Activated CD4-positive, alpha-beta T cell treated with anti-CD3 and anti-CD28 coated beads for 24 hours (primary cell): ENCODE data around the gene TRIM37.
"Not testable (repeated sequence)": the region's sequence is repeated elsewhere in the genome, so short reads cannot be mapped to it uniquely, and the experiment has no call there.

Source experiments
- DNase-seq, 2 donors: peaks; one replicate each; pipeline ENCODE4 v3.0.0-alpha.2; 2020; ENCODE audit warnings: low read depth in 2 of 2

The TRIM37 gene, protein sequence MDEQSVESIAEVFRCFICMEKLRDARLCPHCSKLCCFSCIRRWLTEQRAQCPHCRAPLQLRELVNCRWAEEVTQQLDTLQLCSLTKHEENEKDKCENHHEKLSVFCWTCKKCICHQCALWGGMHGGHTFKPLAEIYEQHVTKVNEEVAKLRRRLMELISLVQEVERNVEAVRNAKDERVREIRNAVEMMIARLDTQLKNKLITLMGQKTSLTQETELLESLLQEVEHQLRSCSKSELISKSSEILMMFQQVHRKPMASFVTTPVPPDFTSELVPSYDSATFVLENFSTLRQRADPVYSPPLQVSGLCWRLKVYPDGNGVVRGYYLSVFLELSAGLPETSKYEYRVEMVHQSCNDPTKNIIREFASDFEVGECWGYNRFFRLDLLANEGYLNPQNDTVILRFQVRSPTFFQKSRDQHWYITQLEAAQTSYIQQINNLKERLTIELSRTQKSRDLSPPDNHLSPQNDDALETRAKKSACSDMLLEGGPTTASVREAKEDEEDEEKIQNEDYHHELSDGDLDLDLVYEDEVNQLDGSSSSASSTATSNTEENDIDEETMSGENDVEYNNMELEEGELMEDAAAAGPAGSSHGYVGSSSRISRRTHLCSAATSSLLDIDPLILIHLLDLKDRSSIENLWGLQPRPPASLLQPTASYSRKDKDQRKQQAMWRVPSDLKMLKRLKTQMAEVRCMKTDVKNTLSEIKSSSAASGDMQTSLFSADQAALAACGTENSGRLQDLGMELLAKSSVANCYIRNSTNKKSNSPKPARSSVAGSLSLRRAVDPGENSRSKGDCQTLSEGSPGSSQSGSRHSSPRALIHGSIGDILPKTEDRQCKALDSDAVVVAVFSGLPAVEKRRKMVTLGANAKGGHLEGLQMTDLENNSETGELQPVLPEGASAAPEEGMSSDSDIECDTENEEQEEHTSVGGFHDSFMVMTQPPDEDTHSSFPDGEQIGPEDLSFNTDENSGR

DNA sequence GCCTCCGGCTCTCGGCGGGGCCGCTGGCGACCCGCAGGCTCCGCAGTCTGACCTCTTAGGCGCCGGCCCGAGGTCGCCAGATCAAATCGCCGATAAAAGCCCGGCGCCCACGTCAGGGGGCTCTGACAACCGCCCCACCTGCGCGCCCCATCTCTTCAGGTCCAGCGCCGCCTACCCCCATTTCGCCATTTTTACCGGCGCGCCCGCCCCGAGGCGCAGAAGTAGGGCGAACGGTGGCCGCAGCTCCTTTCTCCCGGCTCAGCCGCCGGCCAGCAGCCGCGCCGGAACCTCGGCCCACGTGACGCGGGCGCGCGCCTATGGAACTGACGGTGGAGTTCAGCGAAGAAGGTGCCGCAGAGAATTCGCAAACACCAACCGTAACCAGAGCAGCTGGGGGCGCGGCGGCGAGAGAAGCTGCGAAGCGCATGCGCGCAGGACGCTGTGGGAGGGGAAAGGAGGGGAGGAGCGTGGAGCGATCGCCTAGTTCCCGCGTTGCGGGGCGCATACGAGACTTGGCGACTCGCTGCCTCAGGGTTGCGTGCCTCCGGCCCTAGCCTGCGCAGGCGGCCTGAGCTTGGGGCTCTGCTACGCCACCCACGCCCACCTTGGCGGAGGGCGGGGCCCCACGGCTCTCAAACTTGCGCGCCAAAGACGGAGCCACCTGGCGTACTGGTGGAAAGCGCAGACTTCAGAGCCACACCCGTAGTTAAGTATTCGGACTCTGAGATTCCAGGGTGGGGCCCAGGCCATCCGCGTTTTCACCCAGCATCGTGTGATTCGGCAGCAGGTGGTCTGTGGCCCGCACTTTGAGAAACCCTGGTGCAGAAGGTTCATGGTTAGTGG lies at the start of gene TRIM37:
Gene TRIM37 (minus strand): TSS at position 418 of the 843 bp plus-strand sequence. CDS start 419 bp downstream, outside the sequence.
- peak; percentile 96 to 98 for DNase-seq

DNA sequence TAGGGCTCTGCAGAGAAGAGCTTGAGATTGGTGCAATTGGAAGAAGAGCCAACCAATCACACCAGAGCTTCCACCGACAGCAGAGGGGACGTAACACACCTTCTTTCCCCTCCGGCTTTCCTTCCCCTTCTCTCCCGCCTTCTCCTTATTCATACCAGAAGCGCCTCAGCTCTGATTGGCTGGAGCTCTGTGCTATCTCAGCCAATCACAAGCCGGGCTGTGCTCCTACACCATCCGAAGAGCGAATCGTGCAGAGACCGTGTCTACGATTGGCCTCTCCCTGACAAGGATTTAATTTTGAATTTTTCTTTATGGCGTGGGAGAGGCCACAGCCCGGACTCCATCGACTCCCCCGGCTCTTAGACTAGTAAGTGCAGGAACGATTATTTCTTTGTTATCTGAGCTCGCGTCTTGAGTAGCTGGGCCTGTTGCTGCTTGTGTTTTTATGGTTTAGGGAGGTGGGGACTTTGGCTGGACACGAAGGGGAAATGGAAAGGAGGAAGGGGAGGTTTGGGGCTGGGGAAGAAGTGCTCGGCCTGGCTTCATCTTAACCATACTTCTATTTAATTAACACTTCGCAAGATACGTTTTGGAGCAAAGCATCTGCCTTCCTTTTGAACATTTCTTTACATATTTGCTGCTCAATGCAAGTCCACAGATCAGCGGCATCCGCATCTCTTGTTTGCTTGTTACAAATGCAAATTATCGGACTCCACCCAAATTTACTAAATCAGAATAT lies 48.9 kb upstream of the TRIM37 start, which contains the start of gene PRR11:
Gene PRR11 (plus strand): TSS at position 308 of the 739 bp plus-strand sequence. CDS start 14,007 bp downstream, outside the sequence.
- peak; percentile 78 to 87 for DNase-seq

DNA sequence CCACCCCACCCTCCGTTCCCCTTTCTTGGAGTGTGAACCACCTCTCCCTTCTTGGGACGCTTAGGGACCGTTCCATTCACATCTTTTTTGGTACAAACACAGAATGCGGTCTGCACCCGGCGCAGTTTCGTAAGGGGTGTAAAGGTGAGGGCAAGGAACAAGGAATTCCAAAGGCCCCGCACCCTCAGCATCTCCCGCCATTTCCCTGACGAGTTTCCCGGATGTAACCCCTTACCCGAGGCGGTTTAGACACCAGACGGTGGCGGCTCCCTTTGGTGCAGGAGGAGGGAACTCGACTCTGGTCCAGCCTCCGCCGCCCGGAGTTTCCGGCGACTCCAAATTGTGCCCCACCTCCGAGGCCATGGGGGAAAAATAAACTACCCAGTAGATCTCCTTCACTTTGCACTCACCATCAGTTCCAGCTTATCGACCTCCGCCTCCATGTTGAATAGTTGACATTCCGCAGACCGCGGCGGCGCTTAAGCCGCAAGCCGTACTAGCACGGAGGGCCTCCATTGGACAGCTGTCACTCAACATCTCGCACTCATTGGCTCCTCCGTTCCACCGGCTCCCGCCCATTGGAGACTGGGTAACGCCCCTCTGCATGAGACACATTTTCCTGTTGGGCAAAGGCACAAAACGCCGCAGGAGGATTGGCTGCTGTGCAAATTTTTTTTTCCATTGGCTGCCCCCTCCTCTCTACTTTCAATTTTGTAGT lies 48.2 kb upstream of the TRIM37 start, which contains the start of gene SKA2:
Gene SKA2 (minus strand): TSS at position 466 of the 718 bp plus-strand sequence. CDS start 23 bp downstream, at position 443.
- peak; percentile 89 to 94 for DNase-seq

DNA sequence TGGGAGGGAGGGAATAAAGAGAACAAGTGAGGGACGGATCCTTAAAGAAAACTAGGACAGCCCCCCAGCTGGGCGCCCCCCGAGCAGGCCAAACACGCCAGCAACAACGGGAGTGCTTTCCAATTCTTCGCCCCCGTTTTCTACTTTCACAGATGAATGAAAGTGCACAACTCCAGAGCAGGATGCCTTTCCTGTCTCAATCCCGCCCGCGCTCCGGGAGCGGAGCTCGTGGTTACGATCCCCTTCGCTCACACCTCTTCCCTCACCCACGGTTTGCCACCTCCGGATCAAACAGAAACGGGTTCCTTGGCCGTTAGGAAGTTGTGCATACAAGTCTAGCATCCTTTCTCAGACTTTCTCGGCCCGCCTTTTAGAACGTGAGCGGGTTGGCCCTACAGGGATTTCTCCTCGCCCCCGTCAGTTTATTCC lies 47.6 kb upstream of the TRIM37 start:
- peak; percentile 11 to 24 for DNase-seq

DNA sequence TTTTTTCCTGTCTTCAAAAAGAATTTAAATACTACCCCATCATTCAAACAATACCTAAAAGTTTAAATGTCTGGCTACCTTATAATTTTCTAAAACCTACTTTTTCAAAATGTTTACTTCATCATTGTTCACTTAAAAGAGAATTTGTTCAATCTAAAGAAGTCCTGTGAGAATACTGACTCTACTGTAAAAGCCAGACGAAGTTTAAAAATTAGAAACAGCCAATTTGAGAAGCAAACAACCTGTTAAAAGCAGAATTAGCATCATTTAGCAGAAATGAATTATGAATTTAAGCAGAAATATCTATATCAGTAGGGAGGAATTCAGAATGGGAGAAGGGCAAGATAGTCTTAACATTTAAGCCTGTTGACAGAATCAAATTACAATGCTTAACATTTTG lies 46.2 kb upstream of the TRIM37 start:
- no peak for DNase-seq

DNA sequence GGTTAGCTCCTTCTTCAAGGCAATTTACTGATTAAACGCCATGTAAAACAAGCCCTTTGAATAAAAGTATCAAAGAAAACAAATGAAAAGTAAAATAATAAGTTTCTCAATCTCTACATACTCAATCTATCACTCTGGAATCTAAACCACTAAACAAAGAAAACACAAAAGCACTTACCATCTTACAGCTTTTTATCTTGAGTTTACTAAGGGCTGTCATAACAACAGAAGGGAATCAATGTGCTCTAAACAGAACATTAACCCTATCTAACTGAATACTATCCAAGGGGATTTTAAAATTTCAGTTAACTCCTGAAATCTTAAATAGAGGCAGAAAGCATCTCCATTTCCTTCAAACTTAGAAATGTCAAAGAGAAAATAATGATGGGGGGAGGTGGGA lies 44.9 kb upstream of the TRIM37 start:
- no peak for DNase-seq

DNA sequence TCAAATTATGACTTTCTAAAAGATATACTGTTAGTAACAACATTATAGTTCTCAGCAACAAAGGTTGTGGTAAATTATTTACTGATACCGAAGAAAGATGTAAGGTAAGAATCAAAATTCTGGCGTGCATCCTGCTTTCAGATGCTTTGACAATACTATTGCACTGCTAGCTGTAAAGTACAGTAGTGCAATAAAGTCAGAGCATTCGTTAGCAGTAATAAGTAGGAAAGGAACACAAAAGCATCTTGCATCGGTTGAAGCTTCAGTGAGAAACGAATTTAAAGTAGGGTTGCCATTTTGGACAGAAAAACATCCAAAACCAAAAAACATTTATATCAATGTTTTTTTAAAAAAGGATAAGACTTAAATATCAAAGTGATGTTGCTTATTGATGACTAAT lies 44.3 kb upstream of the TRIM37 start:
- DNase-seq, result no peak

DNA sequence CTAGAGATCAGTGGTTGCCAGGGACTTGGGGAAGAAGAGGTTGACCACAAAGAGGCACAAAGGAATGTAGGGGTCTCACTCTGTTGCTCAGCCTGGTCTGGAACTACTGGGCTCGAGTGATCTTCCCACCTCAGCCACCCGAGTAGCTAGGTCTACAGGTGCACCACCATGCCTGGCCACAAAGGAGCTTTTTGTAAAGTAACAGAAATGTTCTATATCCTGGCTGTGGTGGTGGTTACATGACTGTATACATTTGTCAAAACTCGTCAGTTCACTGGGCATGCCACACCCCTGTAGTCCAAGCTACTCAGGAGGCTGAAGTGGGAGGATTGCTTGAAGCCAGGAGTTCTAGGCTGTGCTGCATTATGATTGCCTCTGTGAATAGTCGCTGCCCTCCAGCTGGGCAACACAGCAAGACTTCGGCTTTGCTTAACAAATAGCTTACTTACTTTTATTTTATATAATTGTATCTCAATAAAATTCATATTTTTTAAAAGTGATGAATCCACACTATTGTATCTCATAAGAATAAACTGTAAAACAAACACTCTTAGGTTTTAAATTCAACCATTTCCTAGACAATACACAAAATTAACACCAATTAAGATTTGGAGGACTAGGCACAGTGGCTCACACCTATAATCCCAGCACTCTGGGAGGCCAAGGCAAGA lies 43.3 kb upstream of the TRIM37 start:
- no peak for DNase-seq

DNA sequence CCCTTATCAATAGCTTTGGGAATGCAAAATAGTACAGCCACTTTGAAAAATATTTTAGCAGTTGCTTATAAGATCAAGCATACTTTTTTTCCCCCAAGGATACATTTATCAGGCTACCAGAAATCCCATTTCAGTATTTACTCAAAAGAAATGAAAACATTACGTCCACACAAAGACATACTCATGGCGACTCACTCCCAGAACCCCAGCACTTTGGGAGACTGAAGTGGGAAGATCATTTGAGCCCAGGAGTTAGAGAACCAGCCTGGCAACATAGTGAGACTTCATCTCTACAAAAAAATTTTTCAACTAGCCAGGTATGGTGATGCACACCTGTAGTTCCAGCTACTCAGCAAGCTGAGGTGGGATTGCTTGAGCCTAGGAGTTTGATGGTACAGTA lies 42.4 kb upstream of the TRIM37 start:
- no peak for DNase-seq

DNA sequence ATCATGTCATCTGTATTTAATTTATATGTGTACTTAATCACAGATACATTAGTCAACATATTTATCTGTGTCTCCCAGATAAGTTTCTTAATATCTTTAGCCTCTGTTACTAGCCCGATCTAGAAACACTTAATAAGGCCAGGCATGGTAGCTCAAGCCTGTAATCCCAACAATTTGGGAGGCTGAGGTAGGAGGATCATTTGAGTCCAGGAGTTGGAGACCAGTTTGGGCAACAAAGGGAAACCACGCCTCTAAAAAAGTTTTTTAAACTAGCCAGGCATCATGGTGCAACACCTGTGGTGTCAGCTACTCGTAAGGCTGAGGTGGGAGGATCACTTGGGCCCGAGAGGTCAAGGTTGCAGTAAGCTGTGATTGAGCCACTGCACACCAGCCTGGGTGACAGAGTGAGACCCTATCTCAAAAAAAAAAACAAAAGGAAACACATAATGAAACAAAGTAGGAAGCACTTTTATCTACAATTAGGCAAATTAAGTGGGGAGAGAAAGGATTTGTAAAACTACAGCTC lies 39.0 kb upstream of the TRIM37 start:
- no peak for DNase-seq

DNA sequence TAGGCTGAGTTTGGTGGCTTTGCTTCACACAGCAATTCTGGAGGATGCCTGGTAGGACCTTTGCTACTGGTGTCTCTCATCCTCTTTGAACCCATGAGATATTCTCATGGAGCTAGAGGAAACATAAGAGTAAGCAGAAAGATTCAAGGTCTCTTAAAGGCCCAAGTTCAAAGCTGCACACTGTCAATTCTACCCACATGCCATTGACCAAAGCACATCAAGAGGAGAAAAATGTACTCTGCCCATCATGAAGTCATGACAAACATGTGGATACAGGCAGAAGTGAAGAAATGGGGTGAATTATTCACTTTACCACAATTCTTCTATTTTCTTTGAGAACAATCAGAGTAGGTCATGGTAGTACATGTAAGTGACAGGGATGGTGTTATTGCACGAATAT lies 35.2 kb upstream of the TRIM37 start:
- no peak for DNase-seq

DNA sequence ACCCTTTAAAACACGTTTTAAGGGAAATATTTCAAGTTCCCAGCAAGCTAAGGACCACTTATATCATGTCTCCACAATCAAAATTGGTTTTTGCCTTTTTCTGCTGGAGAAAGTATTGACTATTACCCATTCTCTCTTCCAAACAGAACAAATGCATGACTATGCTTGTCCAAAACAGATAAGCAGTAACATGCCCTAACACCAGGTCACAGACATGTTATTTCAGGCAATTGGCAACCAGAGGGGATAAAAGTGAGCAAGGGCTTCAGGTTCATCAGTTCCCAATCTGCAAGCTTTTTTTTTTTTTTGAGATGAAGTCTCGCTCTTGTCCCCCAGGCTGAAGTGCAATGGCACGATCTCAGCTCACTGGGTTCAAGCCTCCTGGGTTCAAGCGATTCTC lies 33.3 kb upstream of the TRIM37 start:
- DNase-seq, result no peak

DNA sequence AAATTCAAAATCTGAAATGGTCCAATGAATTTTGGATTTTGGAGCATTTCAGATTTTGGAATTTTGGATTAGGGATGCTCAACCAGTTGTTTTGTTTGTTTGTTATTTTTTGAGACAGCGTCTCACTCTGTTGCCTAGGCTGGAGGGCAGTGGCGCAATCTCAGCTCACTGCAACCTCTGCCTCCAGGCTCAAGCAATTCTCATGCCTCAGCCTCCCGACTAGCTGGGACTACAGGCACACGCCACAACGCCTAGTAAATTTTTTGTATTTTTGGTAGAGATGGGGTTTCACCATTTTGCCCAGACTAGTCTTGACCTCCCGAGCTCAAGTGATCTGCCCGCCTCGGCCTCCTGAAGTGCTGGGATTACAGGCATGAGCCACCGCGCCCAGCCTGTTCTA lies 31.7 kb upstream of the TRIM37 start:
- not testable (repeated sequence) for DNase-seq

DNA sequence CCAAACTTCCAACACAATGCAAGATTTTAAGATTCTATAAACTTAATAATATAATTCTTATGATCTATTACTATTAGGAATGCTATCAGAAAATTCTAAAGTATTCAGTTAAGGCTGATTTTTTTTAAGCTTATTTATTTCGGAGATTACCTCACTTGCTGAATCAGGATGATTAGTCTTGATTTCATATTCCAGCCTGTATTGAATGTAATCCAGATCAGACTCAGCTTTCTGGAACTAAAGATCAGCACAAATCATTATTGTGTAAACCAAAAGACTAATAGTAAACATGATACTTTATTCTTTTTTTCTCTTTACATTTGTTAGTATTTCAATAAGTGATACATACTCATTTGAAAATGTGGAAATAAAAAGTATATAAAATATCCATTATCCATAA lies 24.5 kb upstream of the TRIM37 start:
- DNase-seq, result no peak

DNA sequence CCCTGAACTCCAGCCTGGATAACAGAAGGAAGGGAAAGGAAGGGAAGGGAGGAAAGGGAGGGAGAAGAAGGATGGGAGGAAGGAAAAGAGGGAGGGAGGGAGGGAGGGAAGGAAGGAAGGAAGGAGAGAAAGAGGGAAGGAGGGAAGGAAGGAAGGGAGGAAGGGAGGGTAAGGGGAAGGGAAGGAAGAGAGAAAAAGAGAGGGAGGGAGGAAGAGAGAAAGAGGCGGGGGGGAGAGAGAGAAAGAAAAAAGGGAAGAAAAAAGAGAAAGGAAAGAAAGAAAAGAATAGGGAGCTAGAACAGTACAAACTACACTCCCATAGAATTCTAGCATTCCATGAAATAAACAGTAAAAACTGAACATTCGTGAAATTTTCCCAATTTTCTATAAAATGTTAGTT lies 23.1 kb upstream of the TRIM37 start:
- DNase-seq, result no peak

DNA sequence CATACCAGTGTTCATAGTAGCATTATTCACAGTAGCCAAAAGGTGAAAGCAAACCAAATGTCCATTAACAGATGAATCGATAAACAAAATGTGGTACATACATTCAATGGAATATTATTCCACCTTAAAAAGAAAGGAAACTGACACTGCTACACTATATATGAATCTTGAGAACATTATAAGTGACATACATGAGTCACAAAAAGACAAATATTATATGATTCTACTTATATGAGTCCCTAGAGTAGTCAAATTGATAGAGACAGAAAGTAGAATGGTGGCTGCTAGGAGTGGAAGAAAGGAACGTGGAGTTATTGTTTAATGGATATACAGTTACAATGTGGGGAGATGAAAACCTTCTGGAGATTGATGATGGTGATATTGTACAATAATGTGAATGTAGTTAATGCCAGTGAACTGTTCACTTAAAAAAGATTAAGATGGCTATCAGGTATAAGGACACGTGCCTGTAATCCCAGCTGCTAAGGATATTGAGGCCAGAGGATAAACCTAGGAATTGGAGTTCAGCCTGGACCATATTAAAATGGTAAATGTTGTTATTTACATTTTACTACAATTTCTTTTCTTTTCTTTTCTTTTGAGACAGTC lies 20.2 kb upstream of the TRIM37 start:
- no peak for DNase-seq

DNA sequence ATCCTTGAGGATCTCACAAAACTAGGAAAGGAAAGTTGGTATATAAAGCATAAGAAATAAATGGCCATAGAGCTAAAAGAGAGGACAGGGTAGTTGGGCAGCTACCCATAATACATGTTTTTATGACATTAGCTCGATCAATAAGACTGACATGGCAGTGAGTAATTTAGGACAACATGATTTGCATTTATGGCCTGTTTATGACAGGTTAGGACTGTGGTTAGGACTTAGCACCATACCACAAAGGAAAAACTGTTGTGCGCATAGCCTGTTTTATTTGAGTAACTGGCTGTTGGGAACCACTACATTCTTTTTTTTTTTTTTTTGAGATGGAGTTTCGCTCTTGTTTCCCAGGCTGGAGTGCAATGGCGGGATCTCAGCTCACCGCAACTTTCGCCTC lies 18.0 kb upstream of the TRIM37 start:
- DNase-seq, result no peak

DNA sequence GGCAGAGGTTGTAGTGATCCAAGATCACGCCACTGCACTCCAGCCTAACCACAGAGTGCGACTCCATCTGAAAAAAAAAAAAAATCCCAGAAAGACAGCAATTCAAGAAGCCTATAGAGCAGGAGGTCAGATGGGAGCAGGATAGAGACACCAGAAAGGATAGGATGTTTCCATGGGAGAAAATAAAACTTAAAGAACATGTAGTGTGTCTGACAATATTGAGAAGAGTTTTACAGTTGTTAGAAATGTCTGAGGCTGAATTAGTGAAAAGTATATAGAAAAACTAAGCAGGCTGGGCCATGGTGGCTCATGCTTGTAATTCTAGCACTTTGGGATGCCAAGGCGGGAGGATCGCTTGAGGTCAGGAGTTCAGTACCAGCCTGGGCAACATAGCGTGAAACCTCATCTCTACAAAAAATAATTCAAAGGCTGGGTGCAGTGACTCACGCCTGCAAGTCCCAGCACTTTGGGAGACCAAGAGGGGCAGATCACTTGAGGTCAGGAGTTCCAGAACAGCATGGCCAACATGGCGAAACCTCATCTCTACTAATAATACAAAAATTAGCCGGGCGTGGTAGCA lies 15.3 kb upstream of the TRIM37 start:
- DNase-seq, result no peak
